Dermis blood vessel endothelial cell (primary cell): ENCODE data around the gene RAP1GDS1. TPM values are rescaled to one million over a fixed set of nuclear protein-coding genes. Genes with fewer than 3 reads are reported as not detected.
A peak's percentile ranks its signal among the peaks of the same experiment; 100 is the strongest.

Experiments used
- DNase-seq: peaks from one replicate; pipeline ENCODE4 v3.0.0; 2010
- total RNA-seq: library from RNA; depleted of rRNA; stranded (reverse); fragments of >200 nt; gene quantifications from 2 replicates; pipeline ENCODE4 v1.2.3, GENCODE V29; 2014

RAP1GDS1 gene
- total RNA-seq, 1 donor from 2014 or later, result 62.3 TPM

DNA sequence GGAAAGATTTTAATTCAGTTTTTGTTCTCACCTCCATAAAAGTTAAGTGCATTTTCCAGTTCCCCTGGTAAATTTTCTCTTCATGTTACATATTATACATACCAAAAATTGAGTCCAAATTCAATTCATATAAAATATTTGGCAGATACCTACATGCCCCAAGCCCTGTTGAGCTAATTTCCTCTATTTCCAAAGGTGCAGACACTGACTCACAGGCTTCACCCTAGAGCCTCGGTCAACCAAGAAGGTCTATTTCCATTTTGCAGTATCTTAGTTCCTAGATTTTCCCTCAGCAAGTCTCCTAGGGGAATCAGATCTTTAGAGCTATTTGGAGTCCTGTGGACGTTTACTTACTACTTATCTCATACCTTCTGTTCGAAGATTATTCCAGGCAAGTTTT is 222.8 kb downstream of the RAP1GDS1 start:
- peak; percentile 47 for DNase-seq

GRCh38 chr4:98485816-98486345 is 224.7 kb downstream of the RAP1GDS1 start:
- no peak for DNase-seq

DNA sequence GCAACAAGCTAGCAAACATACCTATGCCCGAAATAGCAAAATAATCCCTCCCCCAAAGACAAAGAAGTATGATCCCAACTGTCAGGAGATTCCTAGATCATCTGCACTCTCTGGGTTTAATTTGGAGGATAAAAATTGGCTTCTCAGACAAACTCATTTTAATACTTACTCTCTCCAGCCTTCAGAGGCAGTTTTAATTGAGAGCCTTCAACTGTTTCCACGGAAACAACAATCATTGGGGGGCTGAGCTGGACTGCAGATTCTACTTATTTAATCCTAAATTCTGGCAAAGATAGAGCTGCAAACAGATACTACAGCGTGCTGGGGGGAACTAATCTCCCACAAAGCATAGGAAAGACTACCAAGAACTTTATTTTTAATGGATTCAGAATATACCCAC is 229.1 kb downstream of the RAP1GDS1 start:
- DNase-seq, result no peak

GRCh38 chr4:98491899-98492559 is 230.8 kb downstream of the RAP1GDS1 start:
- DNase-seq, result no peak

DNA sequence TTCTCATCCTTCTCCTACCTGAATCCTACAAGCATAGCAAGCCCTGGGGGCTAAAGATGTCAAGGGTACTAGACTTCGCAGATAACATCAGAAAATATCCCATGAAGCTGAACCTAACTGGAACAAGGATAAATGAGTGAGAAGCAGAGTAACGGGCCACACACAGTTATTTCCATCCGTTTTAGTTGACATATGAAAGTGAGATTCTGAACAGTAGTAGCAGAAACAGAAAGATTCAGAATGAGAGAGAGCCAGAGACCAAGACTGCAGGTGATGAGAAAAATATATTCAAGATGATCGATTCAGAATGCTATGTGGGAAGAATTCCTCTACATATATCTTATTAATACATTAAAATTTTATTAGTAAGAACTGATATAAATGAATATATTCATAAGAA is 232.1 kb downstream of the RAP1GDS1 start:
- no peak for DNase-seq

Other genes starting within 250 kb of the RAP1GDS1 start
- gene STPG2, start 117.9 kb upstream of the RAP1GDS1 start, total RNA-seq, result 0.17 TPM in 1 of 2 replicates, not detected in the other